Esophagus squamous epithelium (tissue), 5 donors: ENCODE data around the gene LACTBL1. TPM values are rescaled to one million over a fixed set of nuclear protein-coding genes. Genes with fewer than 3 reads are reported as not detected.

Experiments
- DNase-seq: peaks from one replicate; lab custom pipeline; 2025; lab: John Stamatoyannopoulos, UW
- H3K27ac ChIP-seq, 4 donors: fragments of 200-600 bp; sonication (generic); one replicate each; pipeline ENCODE4 v1.5.1; 2016 to 2019; ENCODE audit warnings: mild to moderate bottlenecking in 1 of 4
- H3K27me3 ChIP-seq, 4 donors: fragments of 200-600 bp; sonication (generic); 1 replicate in 3 of 4; 2 replicates in 1 of 4; pipeline versions ENCODE4 v1.5.1 to v1.6.0; 2017 to 2021; ENCODE audit warnings: antibody characterized with exemption in 1 of 4
- H3K36me3 ChIP-seq, 3 donors: fragments of 200-600 bp; sonication (generic); one replicate each; pipeline ENCODE4 v1.5.1; 2016 to 2019
- H3K4me1 ChIP-seq, 3 donors: fragments of 200-600 bp; sonication (generic); one replicate each; pipeline ENCODE4 v1.5.1; 2017 to 2019
- H3K4me3 ChIP-seq, 4 donors: fragments of 200-600 bp; sonication (generic); 1 replicate in 3 of 4; 2 replicates in 1 of 4; pipeline ENCODE4 v1.5.1; 2016 to 2019; ENCODE audit warnings: mild to moderate bottlenecking in 2 of 4, moderate library complexity in 1 of 4
- H3K9me3 ChIP-seq, 3 donors: fragments of 200-600 bp; sonication (generic); one replicate each; pipeline ENCODE4 v1.5.1; 2016 to 2019
- CTCF ChIP-seq, 6 experiments: fragments of 450-650 bp in 4 of 6; fragments of 200-600 bp in 2 of 6; sonication (generic) in 2 of 6; IDR thresholded peaks; one replicate each; pipeline ENCODE4 v1.5.1; 2016 to 2019; ENCODE audit warnings: antibody characterized with exemption in 6 of 6, mild to moderate bottlenecking in 4 of 6, moderate library complexity in 4 of 6
- POLR2A ChIP-seq, 4 donors: fragments of 450-650 bp; IDR thresholded peaks; one replicate each; pipeline ENCODE4 v1.6.1; 2017; ENCODE audit warnings: antibody characterized with exemption in 4 of 4, mild to moderate bottlenecking in 4 of 4, moderate library complexity in 3 of 4
- WGBS, 2 donors: methylation state at CpG; one replicate each; pipeline ENCODE4 v1.1.5; 2018; 5-methylcytosine and 5-hydroxymethylcytosine counted together
- intact Hi-C: fragments of 100-400 bp; cut with DNase I; formaldehyde crosslinking; loops from one replicate; pipeline ENCODE4 v1.15.0; 2022
- total RNA-seq, 4 donors: library from RNA; depleted of rRNA; stranded (reverse); fragments of >200 nt; gene quantifications; one replicate each; pipeline ENCODE4 v1.1.0, GENCODE V29; 2016
- donor health status: DM: yes; HTN: yes; CAD: no.

Gene LACTBL1
- total RNA-seq, 4 donors from 2014 or later, result not detected

- intact Hi-C loops, result no loop called here
- peaks cover 0 to 12% (median 7%) of the 10 kb centered on the region in 3 donors for H3K4me1 ChIP-seq
- H3K4me3 ChIP-seq, result no peak overlapping the region
- H3K27me3 ChIP-seq, result peaks cover 0 to 86% (median 2%) of the 10 kb centered on the region in 4 donors
- H3K27ac ChIP-seq, result no peak overlapping the region
- TF ChIP-seq POLR2A (IDR thresholded peaks at IDR 0.05), result no peak
- TF ChIP-seq CTCF (IDR thresholded peaks at IDR 0.05), result no peak
- DNase-seq, result no peak
- WGBS, 2 donors, result 90% methylated on average over 4 of the region's 7 CpGs; no CpG with 5 or more reads in 1 of the 2 donors
- H3K9me3 ChIP-seq, result no peaks in the 10 kb centered on the region
- H3K36me3 ChIP-seq, result no peaks in the 10 kb centered on the region
These were observed 17.5 kb downstream of the LACTBL1 start for GRCh38 chr1:22955146-22955545.

- H3K27me3 ChIP-seq, result peaks cover 0 to 76% (median 2%) of the 10 kb centered on the region in 4 donors
- peak overlapping the region in 2 of 4 donors; percentile 24 to 51 for H3K4me3 ChIP-seq
- no peaks in the 10 kb centered on the region for H3K9me3 ChIP-seq
- WGBS, 2 donors, result 0% methylated on average over 2 of the region's 38 CpGs; no CpG with 5 or more reads in 1 of the 2 donors
- DNase-seq, result no peak
- intact Hi-C loops, result no loop called here
- H3K36me3 ChIP-seq, result no peaks in the 10 kb centered on the region
- H3K4me1 ChIP-seq, result peaks cover 0 to 12% (median 7%) of the 10 kb centered on the region in 3 donors
- no peak overlapping the region for H3K27ac ChIP-seq
- TF ChIP-seq CTCF (IDR thresholded peaks at IDR 0.05), result no peak
- TF ChIP-seq POLR2A (IDR thresholded peaks at IDR 0.05), result no peak
These were observed 18.9 kb downstream of the LACTBL1 start for GRCh38 chr1:22953740-22954141.

GRCh38 chr1:22953057-22953739 is 19.5 kb downstream of the LACTBL1 start:
- Histone ChIP-seq H3K9me3 (no peaks in the 10 kb centered on the region), H3K36me3 (no peaks in the 10 kb centered on the region), H3K4me1 (peaks cover 0 to 12% (median 7%) of the 10 kb centered on the region in 3 donors), H3K27me3 (peaks cover 0 to 75% (median 2%) of the 10 kb centered on the region in 4 donors), H3K4me3 (peak overlapping the region in 3 of 4 donors; percentile 0 to 51 (median 24)), H3K27ac (no peak overlapping the region)
- DNase-seq, result no peak
- no peak for TF ChIP-seq CTCF (IDR thresholded peaks at IDR 0.05)
- TF ChIP-seq POLR2A (IDR thresholded peaks at IDR 0.05), result no peak
- intact Hi-C loops, result no loop called here
- WGBS, 2 donors, result no CpG with 5 or more reads among the region's 92 CpGs

GRCh38 chr1:22952694-22953056 is 20.0 kb downstream of the LACTBL1 start:
- intact Hi-C loops, result no loop called here
- WGBS, 2 donors, result 78 to 90% methylated on average over 3 to 4 of the region's 5 CpGs
- H3K9me3 ChIP-seq, result no peaks in the 10 kb centered on the region
- DNase-seq, result no peak
- H3K27me3 ChIP-seq, result peaks cover 0 to 71% (median 2%) of the 10 kb centered on the region in 4 donors
- no peak overlapping the region for H3K27ac ChIP-seq
- TF ChIP-seq CTCF (IDR thresholded peaks at IDR 0.05) (no peak), POLR2A (IDR thresholded peaks at IDR 0.05) (no peak)
- H3K4me1 ChIP-seq, result peaks cover 0 to 12% (median 7%) of the 10 kb centered on the region in 3 donors
- no peaks in the 10 kb centered on the region for H3K36me3 ChIP-seq
- no peak overlapping the region for H3K4me3 ChIP-seq

GRCh38 chr1:22951796-22952195 is 20.9 kb downstream of the LACTBL1 start:
- intact Hi-C loops, result no loop called here
- Histone ChIP-seq H3K27me3 (peaks cover 0 to 73% (median 2%) of the 10 kb centered on the region in 4 donors), H3K4me3 (no peak overlapping the region), H3K4me1 (peaks cover 0 to 12% (median 7%) of the 10 kb centered on the region in 3 donors), H3K27ac (no peak overlapping the region), H3K9me3 (no peaks in the 10 kb centered on the region), H3K36me3 (no peaks in the 10 kb centered on the region)
- 62 to 67% methylated on average over 3 of the region's 3 CpGs for WGBS, 2 donors
- TF ChIP-seq CTCF (IDR thresholded peaks at IDR 0.05), result no peak
- DNase-seq, result no peak
